Suppressor macrophage (primary cell): Measurements from ENCODE around the gene MBD2.

Experiments
- DNase-seq, 4 experiments: peaks; one replicate each; pipeline ENCODE4 v3.0.0-alpha.2; 2020 to 2022

MBD2 gene

GRCh38 chr18:54197747-54198411 lies 26.6 kb downstream of the MBD2 start:
- DNase-seq: no peak

- no peak for DNase-seq
Measured at GRCh38 chr18:54193786-54194185, 30.7 kb downstream of the MBD2 start.

GRCh38 chr18:54192900-54193299 lies 31.6 kb downstream of the MBD2 start:
- DNase-seq: no peak

- no peak for DNase-seq
Measured at GRCh38 chr18:54192415-54192814, 32.1 kb downstream of the MBD2 start.

GRCh38 chr18:54191352-54191751 lies 33.1 kb downstream of the MBD2 start:
- DNase-seq: no peak

GRCh38 chr18:54187372-54187771 lies 37.1 kb downstream of the MBD2 start:
- no peak for DNase-seq

- no peak for DNase-seq
Measured at GRCh38 chr18:54184836-54185235, 39.6 kb downstream of the MBD2 start.

GRCh38 chr18:54183390-54183789 lies 41.1 kb downstream of the MBD2 start:
- DNase-seq: no peak

- DNase-seq: no peak
Measured at GRCh38 chr18:54181856-54182602, 42.4 kb downstream of the MBD2 start.

GRCh38 chr18:54173980-54174630 lies 50.4 kb downstream of the MBD2 start:
- DNase-seq: no peak

GRCh38 chr18:54173250-54173649 lies 51.2 kb downstream of the MBD2 start:
- DNase-seq: no peak

- DNase-seq: no peak
Measured at GRCh38 chr18:54169431-54170403, 54.8 kb downstream of the MBD2 start.

- DNase-seq: no peak
Measured at GRCh38 chr18:54165450-54165849, 59.0 kb downstream of the MBD2 start.

- DNase-seq: no peak
Measured at GRCh38 chr18:54163453-54163852, 61.0 kb downstream of the MBD2 start.

GRCh38 chr18:54162431-54162830 lies 62.0 kb downstream of the MBD2 start:
- DNase-seq: no peak

GRCh38 chr18:54161267-54161666 lies 63.2 kb downstream of the MBD2 start:
- no peak for DNase-seq

- no peak for DNase-seq
Measured at GRCh38 chr18:54159906-54160305, 64.6 kb downstream of the MBD2 start.

- DNase-seq: no peak
Measured at GRCh38 chr18:54157646-54158385, 66.7 kb downstream of the MBD2 start.

- no peak for DNase-seq
Measured at GRCh38 chr18:54155412-54155811, 69.1 kb downstream of the MBD2 start.

GRCh38 chr18:54154231-54154630 lies 70.2 kb downstream of the MBD2 start:
- DNase-seq: no peak

- no peak for DNase-seq
Measured at GRCh38 chr18:54151376-54151775, 73.1 kb downstream of the MBD2 start.

GRCh38 chr18:54150226-54150625 lies 74.2 kb downstream of the MBD2 start:
- DNase-seq: no peak
